ENCODE measurements around the gene PTPRK.

- TF ChIP-seq CTCF (IDR thresholded peaks at IDR 0.05; ENCODE audit: low read length) (no peak), EZH2 (IDR thresholded peaks at IDR 0.05; ENCODE audit: borderline replicate concordance, low read length) (no peak)
These were observed 56.5 kb downstream of the PTPRK start for GRCh38 chr6:128463942-128464341.
